Astrocyte of the cerebellum (primary cell): ENCODE results near the gene RHOT1.
A peak's percentile ranks its signal among the peaks of the same experiment; 100 is the strongest.

ENCODE experiments used
- DNase-seq: peaks from one replicate; pipeline ENCODE4 v3.0.0-alpha.2; 2011; ENCODE audit warnings: low read depth
- H3K4me3 ChIP-seq: 2 replicates; pipeline ENCODE4 v1.5.1; 2011; ENCODE audit warnings: mild to moderate bottlenecking, low read depth, low read length, moderate library complexity
- in situ Hi-C: cut with HindIII; loops from 2 replicates; pipeline ENCODE4 v1.10.0; 2017; ENCODE audit warnings: low sequenced_read_pairs
- TF ChIP-seq, protein P1 (sequence below): IDR thresholded peaks from 2 replicates; pipeline ENCODE4 v1.5.1; 2012; ENCODE audit warnings: low read length, low read depth, moderate library complexity, mild to moderate bottlenecking; ENCODE audit errors: missing control alignments

Gene RHOT1

GRCh38 chr17:32264140-32264799 is 122.0 kb downstream of the RHOT1 start:
- DNase-seq, result no peak
- H3K4me3 ChIP-seq, result no peak overlapping the region
- in situ Hi-C loops, result no loop called here
- TF ChIP-seq, protein P1, sequence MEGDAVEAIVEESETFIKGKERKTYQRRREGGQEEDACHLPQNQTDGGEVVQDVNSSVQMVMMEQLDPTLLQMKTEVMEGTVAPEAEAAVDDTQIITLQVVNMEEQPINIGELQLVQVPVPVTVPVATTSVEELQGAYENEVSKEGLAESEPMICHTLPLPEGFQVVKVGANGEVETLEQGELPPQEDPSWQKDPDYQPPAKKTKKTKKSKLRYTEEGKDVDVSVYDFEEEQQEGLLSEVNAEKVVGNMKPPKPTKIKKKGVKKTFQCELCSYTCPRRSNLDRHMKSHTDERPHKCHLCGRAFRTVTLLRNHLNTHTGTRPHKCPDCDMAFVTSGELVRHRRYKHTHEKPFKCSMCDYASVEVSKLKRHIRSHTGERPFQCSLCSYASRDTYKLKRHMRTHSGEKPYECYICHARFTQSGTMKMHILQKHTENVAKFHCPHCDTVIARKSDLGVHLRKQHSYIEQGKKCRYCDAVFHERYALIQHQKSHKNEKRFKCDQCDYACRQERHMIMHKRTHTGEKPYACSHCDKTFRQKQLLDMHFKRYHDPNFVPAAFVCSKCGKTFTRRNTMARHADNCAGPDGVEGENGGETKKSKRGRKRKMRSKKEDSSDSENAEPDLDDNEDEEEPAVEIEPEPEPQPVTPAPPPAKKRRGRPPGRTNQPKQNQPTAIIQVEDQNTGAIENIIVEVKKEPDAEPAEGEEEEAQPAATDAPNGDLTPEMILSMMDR, result no peak

DNA sequence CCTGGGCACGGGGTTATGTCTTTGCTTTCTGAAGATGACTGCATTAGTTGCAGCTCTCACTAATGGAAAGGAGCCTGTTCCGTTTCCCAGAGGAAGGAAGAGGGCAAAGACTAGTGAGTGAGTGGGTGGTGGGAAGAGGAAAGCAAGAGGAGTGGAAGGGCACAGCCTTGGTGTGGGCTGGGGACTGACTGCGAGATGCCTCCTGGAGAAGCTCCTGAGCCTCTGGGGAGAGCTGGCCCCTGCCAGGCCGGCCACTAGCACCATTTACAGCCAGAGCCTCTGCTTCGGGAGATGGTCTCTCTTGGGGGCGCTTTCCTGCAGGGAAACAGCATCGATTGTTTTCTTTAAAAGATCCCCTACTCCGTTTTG is 122.5 kb downstream of the RHOT1 start:
- no peak overlapping the region for H3K4me3 ChIP-seq
- in situ Hi-C loops, result no loop called here
- TF ChIP-seq, protein P1, result no peak

GRCh38 chr17:32265192-32265923 is 123.1 kb downstream of the RHOT1 start, which contains the start of gene RHBDL3:
Gene RHBDL3, plus strand, starts transcription at chr17:32265832. Its CDS starts 358 bp downstream, at chr17:32266190.
- peak within 1 kb of the TSS; percentile 46 for H3K4me3 ChIP-seq
- no peak for DNase-seq
- in situ Hi-C loops, result no loop called here

More for the DNA sequence above, 122.5 kb downstream of the RHOT1 start:
- DNase-seq, result no peak

DNA sequence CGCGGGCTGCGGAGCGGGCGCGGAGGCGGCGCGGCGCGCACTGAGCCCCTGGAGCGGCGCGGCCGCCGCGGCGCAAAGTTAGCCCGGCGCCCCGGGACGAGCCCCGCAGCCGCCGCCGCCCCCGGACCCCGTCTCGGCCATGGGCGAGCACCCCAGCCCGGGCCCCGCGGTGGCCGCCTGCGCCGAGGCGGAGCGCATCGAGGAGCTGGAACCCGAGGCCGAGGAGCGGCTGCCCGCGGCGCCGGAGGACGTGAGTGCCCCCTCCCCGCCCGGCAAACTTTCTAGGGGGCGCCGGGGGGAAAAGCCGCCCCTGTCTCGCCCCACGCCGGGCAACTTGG is 123.7 kb downstream of the RHOT1 start:
- no peak for DNase-seq
- in situ Hi-C loops, result no loop called here
- H3K4me3 ChIP-seq, result peak overlapping the region; percentile 46
- TF ChIP-seq, protein P1, result no peak

More at GRCh38 chr17:32265192-32265923, 123.1 kb downstream of the RHOT1 start, which contains the start of gene RHBDL3:
- TF ChIP-seq, protein P1, result no peak

GRCh38 chr17:32266389-32267301 is 124.3 kb downstream of the RHOT1 start:
- H3K4me3 ChIP-seq, result peak overlapping the region; percentile 46
- DNase-seq, result no peak
- in situ Hi-C loops, result no loop called here
- TF ChIP-seq, protein P1, result no peak

DNA sequence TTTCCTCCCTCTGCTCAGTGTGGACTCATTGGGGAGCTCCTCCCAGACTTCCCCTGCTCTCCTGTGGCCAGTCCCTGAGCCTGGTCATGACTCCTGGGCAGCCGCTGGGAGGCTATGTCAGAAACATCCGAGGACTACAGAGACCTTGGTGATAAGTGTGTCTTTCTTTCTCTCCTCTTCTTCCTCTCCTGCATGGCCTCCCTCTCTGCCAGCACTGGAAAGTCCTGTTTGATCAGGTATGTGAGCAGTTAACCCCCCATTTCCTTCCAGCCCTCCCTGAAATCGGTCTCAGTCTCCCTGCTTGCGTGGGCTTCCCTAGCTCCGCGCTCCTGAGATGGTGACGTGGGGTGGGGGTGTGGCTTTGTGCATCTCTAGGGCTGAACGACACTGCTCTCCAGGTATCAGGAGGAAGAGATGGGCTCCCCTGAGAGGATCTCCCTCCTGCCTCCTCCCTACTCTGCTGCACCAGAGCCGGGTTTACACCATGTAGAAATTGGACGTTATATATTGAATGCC is 125.4 kb downstream of the RHOT1 start:
- DNase-seq, result no peak
- no peak overlapping the region for H3K4me3 ChIP-seq
- TF ChIP-seq, protein P1, result no peak
- in situ Hi-C loops, result no loop called here
